H1 (cell line): ENCODE results near the gene IL16. TPM values are rescaled to one million over a fixed set of nuclear protein-coding genes. Genes with fewer than 3 reads are reported as not detected.

Experiments
- CTCF ChIA-PET: fragments of 300-600 bp; sonication (Branson Sonifier 250); formaldehyde crosslinking; loops from one replicate; lab custom pipeline; 2021; ENCODE audit not compliant: partially characterized antibody; lab: Charles Lee
- POLR2A ChIA-PET: fragments of 300-600 bp; sonication (Branson Sonifier 250); formaldehyde crosslinking; loops from one replicate; lab custom pipeline; 2021; ENCODE audit warnings: inconsistent platforms; ENCODE audit not compliant: partially characterized antibody; lab: Charles Lee
- DNase-seq, 2 experiments: peaks; one replicate each; pipeline versions ENCODE4 v3.0.0 to v3.0.0-alpha.2; 2010 to 2022; ENCODE audit warnings: low spot score in 2 of 2, low read depth in 1 of 2, mixed read lengths in 1 of 2
- FAIRE-seq: peaks from 2 replicates; lab custom pipeline; 2011; peaks lifted over from hg19 to GRCh38; lab: Jason Lieb, UNC
- H2AFZ ChIP-seq: 2 replicates; pipeline ENCODE4 v1.8.1; 2012; ENCODE audit warnings: low read length, inconsistent platforms
- H2AK5ac ChIP-seq: 2 replicates; pipeline ENCODE4 v1.6.1; 2013; ENCODE audit warnings: low read depth, low read length
- H2BK120ac ChIP-seq: replicated peaks from 2 replicates; pipeline ENCODE3; 2013; ENCODE audit warnings: low read depth, low read length, inconsistent platforms
- H2BK12ac ChIP-seq: 2 replicates; pipeline ENCODE4 v1.6.1; 2013; ENCODE audit warnings: low read depth, low read length
- H2BK15ac ChIP-seq: 2 replicates; pipeline ENCODE4 v1.6.1; 2013; ENCODE audit warnings: low read length
- H2BK20ac ChIP-seq: 2 replicates; pipeline ENCODE4 v1.6.1; 2013; ENCODE audit warnings: low read length
- H2BK5ac ChIP-seq: 2 replicates; pipeline ENCODE4 v1.6.1; 2013; ENCODE audit warnings: low read depth, low read length
- H3K14ac ChIP-seq: 2 replicates; pipeline ENCODE4 v1.6.1; 2013; ENCODE audit warnings: inconsistent platforms; ENCODE audit not compliant: insufficient read length
- H3K18ac ChIP-seq: 2 replicates; pipeline ENCODE4 v1.6.1; 2013; ENCODE audit warnings: low read length; ENCODE audit errors: extremely low read depth
- H3K23ac ChIP-seq: 2 replicates; pipeline ENCODE4 v1.6.1; 2013; ENCODE audit warnings: inconsistent platforms; ENCODE audit not compliant: insufficient read length
- H3K23me2 ChIP-seq: 2 replicates; pipeline ENCODE4 v1.6.1; 2013; ENCODE audit warnings: low read depth, low read length
- H3K27ac ChIP-seq: 2 replicates; pipeline ENCODE4 v1.6.1; 2011; ENCODE audit warnings: low read depth, low read length, inconsistent platforms
- H3K27me3 ChIP-seq, 4 experiments: replicated peaks in 1 of 4; 1 replicate in 1 of 4; 2 replicates in 3 of 4; pipeline versions ENCODE4 v1.6.1 to v1.8.1; 2011 to 2013; ENCODE audit warnings: low read length in 3 of 4, mild to moderate bottlenecking in 3 of 4, inconsistent platforms in 2 of 4, mixed read lengths in 2 of 4, moderate library complexity in 1 of 4; ENCODE audit not compliant: control insufficient read depth in 3 of 4, insufficient read depth in 3 of 4; ENCODE audit errors: extremely low read depth in 1 of 4
- H3K36me3 ChIP-seq, 4 experiments: 2 replicates each; pipeline versions ENCODE4 v1.6.1 to v1.8.1; 2011 to 2013; ENCODE audit warnings: mild to moderate bottlenecking in 4 of 4, low read length in 3 of 4, moderate library complexity in 2 of 4, control low read depth in 1 of 4, inconsistent platforms in 1 of 4; ENCODE audit not compliant: insufficient read depth in 4 of 4, control insufficient read depth in 2 of 4
- H3K4ac ChIP-seq: replicated peaks from 2 replicates; pipeline ENCODE3; 2013; ENCODE audit warnings: low read length, low read depth, mixed read lengths, inconsistent platforms; ENCODE audit not compliant: insufficient read length
- H3K4me1 ChIP-seq, 4 experiments: replicated peaks in 1 of 4; 1 replicate in 1 of 4; 2 replicates in 3 of 4; pipeline versions ENCODE4 v1.6.1 to v1.8.1; 2011 to 2013; ENCODE audit warnings: low read length in 3 of 4, inconsistent platforms in 2 of 4, mixed read lengths in 1 of 4; ENCODE audit not compliant: insufficient read depth in 4 of 4, control insufficient read depth in 3 of 4
- H3K4me2 ChIP-seq, 2 experiments: 2 replicates each; pipeline versions ENCODE4 v1.6.1 to v1.8.1; 2011 to 2013; ENCODE audit warnings: low read depth in 2 of 2, low read length in 2 of 2, control low read depth in 1 of 2, inconsistent platforms in 1 of 2, mild to moderate bottlenecking in 1 of 2; ENCODE audit not compliant: insufficient read depth in 1 of 2
- H3K4me3 ChIP-seq, 4 experiments: fragments of 200-600, 300-600 bp in 1 of 4; sonication (generic), shearing (Covaris generic), sonication (Bioruptor Twin) in 1 of 4; 2 replicates each; pipeline versions ENCODE4 v1.5.1 to v1.8.1; 2011 to 2016; ENCODE audit warnings: low read length in 4 of 4, low read depth in 3 of 4, control low read depth in 2 of 4, inconsistent platforms in 2 of 4, mild to moderate bottlenecking in 2 of 4, mixed read lengths in 1 of 4, moderate library complexity in 1 of 4; ENCODE audit not compliant: insufficient read depth in 2 of 4; ENCODE audit errors: extremely low read depth in 1 of 4
- H3K56ac ChIP-seq: replicated peaks from 2 replicates; pipeline ENCODE3; 2013; ENCODE audit warnings: low read depth, mild to moderate bottlenecking, mixed read lengths, low read length, inconsistent platforms; ENCODE audit not compliant: insufficient read length
- H3K79me1 ChIP-seq: 2 replicates; pipeline ENCODE4 v1.6.1; 2013; ENCODE audit warnings: low read depth, low read length, control low read depth
- H3K79me2 ChIP-seq, 2 experiments: 2 replicates each; pipeline versions ENCODE4 v1.6.1 to v1.8.1; 2012 to 2013; ENCODE audit warnings: low read length in 2 of 2, mild to moderate bottlenecking in 2 of 2, inconsistent platforms in 1 of 2; ENCODE audit not compliant: insufficient read depth in 2 of 2, control insufficient read depth in 1 of 2
- H3K9ac ChIP-seq, 4 experiments: replicated peaks in 1 of 4; 1 replicate in 1 of 4; 2 replicates in 3 of 4; pipeline versions ENCODE4 v1.6.1 to v1.8.1; 2011 to 2013; ENCODE audit warnings: low read depth in 3 of 4, low read length in 3 of 4, control low read depth in 2 of 4, mild to moderate bottlenecking in 2 of 4, moderate library complexity in 2 of 4, inconsistent platforms in 1 of 4; ENCODE audit errors: extremely low read depth in 1 of 4
- H3K9me3 ChIP-seq, 2 experiments: 2 replicates each; pipeline versions ENCODE4 v1.6.1 to v1.8.1; 2012 to 2013; ENCODE audit warnings: mild to moderate bottlenecking in 2 of 2, moderate library complexity in 2 of 2, control low read depth in 1 of 2, inconsistent platforms in 1 of 2, low read depth in 1 of 2, low read length in 1 of 2, mixed read lengths in 1 of 2; ENCODE audit not compliant: insufficient read depth in 2 of 2
- H4K20me1 ChIP-seq, 2 experiments: replicated peaks in 1 of 2; 2 replicates each; pipeline versions ENCODE3 to v1.8.1; 2011 to 2013; ENCODE audit warnings: inconsistent platforms in 2 of 2, low read length in 2 of 2, mild to moderate bottlenecking in 1 of 2; ENCODE audit not compliant: insufficient read depth in 2 of 2, control insufficient read depth in 1 of 2
- H4K5ac ChIP-seq: 2 replicates; pipeline ENCODE4 v1.6.1; 2013; ENCODE audit warnings: low read length, low read depth, mixed read lengths, inconsistent platforms; ENCODE audit not compliant: insufficient read length
- H4K8ac ChIP-seq: 2 replicates; pipeline ENCODE4 v1.8.0; 2013; ENCODE audit warnings: mild to moderate bottlenecking, moderate library complexity, low read length, inconsistent platforms; ENCODE audit not compliant: insufficient read depth; ENCODE audit errors: extremely low read depth
- H4K91ac ChIP-seq: replicated peaks from 2 replicates; pipeline ENCODE3; 2013; ENCODE audit warnings: low read length, mixed read lengths, inconsistent platforms; ENCODE audit not compliant: insufficient read length
- ASH2L ChIP-seq: fragments of 200-600, 300-600 bp; sonication (generic); IDR thresholded peaks from one replicate; pipeline ENCODE4 v1.7.1; 2017; ENCODE audit warnings: low read length
- EP300 ChIP-seq, 2 experiments: IDR thresholded peaks; 1 replicate in 1 of 2; 2 replicates in 1 of 2; pipeline ENCODE4 v1.6.1; 2011 to 2012; ENCODE audit warnings: low read depth in 2 of 2, low read length in 2 of 2, mild to moderate bottlenecking in 2 of 2, borderline replicate concordance in 1 of 2, inconsistent platforms in 1 of 2, moderate library complexity in 1 of 2
- FOSL1 ChIP-seq: IDR thresholded peaks from 2 replicates; pipeline ENCODE4 v1.6.1; 2011; ENCODE audit warnings: mild to moderate bottlenecking, low read depth, low read length, moderate library complexity; ENCODE audit not compliant: insufficient read depth
- HDAC2 ChIP-seq, 2 experiments: fragments of 300-600 bp in 1 of 2; sonication (generic) in 1 of 2; IDR thresholded peaks; 2 replicates each; pipeline ENCODE4 v1.6.1; 2011 to 2012; ENCODE audit warnings: low read depth in 2 of 2, low read length in 2 of 2, mild to moderate bottlenecking in 2 of 2, moderate library complexity in 2 of 2, borderline replicate concordance in 1 of 2, inconsistent platforms in 1 of 2
- SAP30 ChIP-seq: fragments of 300-600 bp; sonication (generic); IDR thresholded peaks from 2 replicates; pipeline ENCODE4 v1.7.1; 2012; ENCODE audit warnings: low read length, moderate library complexity, mild to moderate bottlenecking, inconsistent platforms; ENCODE audit not compliant: insufficient read depth, insufficient replicate concordance
- TCF12 ChIP-seq: IDR thresholded peaks from 2 replicates; pipeline ENCODE4 v1.6.1; 2011; ENCODE audit warnings: low read depth, mild to moderate bottlenecking, low read length
- TEAD4 ChIP-seq: IDR thresholded peaks from 2 replicates; pipeline ENCODE4 v1.6.1; 2012; ENCODE audit warnings: low read depth, low read length, inconsistent platforms, mixed read lengths
- WGBS, 2 experiments: shearing (Covaris generic) in 1 of 2; methylation state at CpG; one replicate each; pipeline versions ENCODE4 v1.1.6 to v1.1.7; 2013 to 2015; ENCODE audit warnings: low lambda C conversion rate in 2 of 2, mixed read lengths in 2 of 2, inconsistent platforms in 1 of 2, low coverage in 1 of 2, missing lambda C conversion rate in 1 of 2; ENCODE audit not compliant: insufficient replicate concordance in 2 of 2, insufficient coverage in 1 of 2, insufficient read length in 1 of 2; ENCODE audit errors: extremely low coverage in 1 of 2, missing lambda C conversion rate in 1 of 2; 5-methylcytosine and 5-hydroxymethylcytosine counted together
- polyA plus RNA-seq, 7 experiments: library from polyadenylated mRNA; depleted of rRNA in 3 of 7; stranded (reverse) in 5 of 7; unstranded in 2 of 7; fragments of >200 nt in 5 of 7; fragments of 200-250 nt in 2 of 7; gene quantifications; 1 replicate in 5 of 7; 2 replicates in 1 of 7; 4 replicates in 1 of 7; pipeline versions ENCODE4 v1.2.1 to v1.2.3, GENCODE V29; 2011 to 2013; ENCODE audit warnings: missing spikeins in 2 of 7, mixed read lengths in 2 of 7
- total RNA-seq: library from RNA; stranded (reverse); fragmentation: NEBNext Ultra II Directional; extraction: Animal tissue kit (Norgen Biotek cat#: 25700); gene quantifications from 2 replicates; pipeline ENCODE4 v1.2.1, GENCODE V29; 2021

IL16 gene
- total and polyA plus RNA-seq, 2 of the 8 experiments (the other 6 are each of a cell fraction or from before 2014, with no cell fraction given), result 0.03 to 0.09 TPM

- Histone ChIP-seq H3K27me3 (no peaks in the 10 kb centered on the region), H3K14ac (no peak overlapping the region), H3K36me3 (no peaks in the 10 kb centered on the region), H3K4me1 (no peaks in the 10 kb centered on the region), H2BK15ac (no peak overlapping the region), H3K23ac (no peak overlapping the region), H3K4me3 (no peak overlapping the region), H3K79me1 (no peaks in the 10 kb centered on the region), H3K56ac (no peak overlapping the region), H4K8ac (0 out of 2 replicates have a peak overlapping the region, but pooled peaks have one; percentile 63), H3K18ac (no peak overlapping the region), H4K91ac (no peak overlapping the region), H3K23me2 (no peaks in the 10 kb centered on the region), H3K9ac (no peak overlapping the region), H4K5ac (no peak overlapping the region), H2AFZ (0 out of 2 replicates have a peak overlapping the region, but pooled peaks have one; percentile 64), H2BK20ac (no peak overlapping the region), H4K20me1 (no peaks in the 10 kb centered on the region), H3K27ac (no peak overlapping the region), H2BK120ac (no peak overlapping the region), H2AK5ac (no peak overlapping the region), H3K9me3 (peaks cover 6 to 12% of the 10 kb centered on the region in 2 experiments; a peak in 2 of 4 replicates), H3K79me2 (no peaks in the 10 kb centered on the region), H2BK5ac (no peak overlapping the region), H3K4me2 (peak overlapping the region in 1 of 2 experiments; percentile 17; a peak in 1 of 4 replicates), H2BK12ac (no peak overlapping the region), H3K4ac (no peak overlapping the region)
- FAIRE-seq, result peak; percentile 99
- ChIA-PET CTCF (interaction anchor here (0.6 to 6.6 kb wide), 33 partner anchors 9 to 811 kb away, joined by 3 to 94 read pairs (median 5); partner anchors contain the start of gene TMC3), POLR2A (interaction anchor here (0.8 to 1.7 kb wide), 3 partner anchors 9 to 124 kb away, joined by 3 read pairs; partner anchors contain the start of gene STARD5)
- DNase-seq, result peak; percentile 56 to 85
- 9% methylated on average over 8 of the region's 11 CpGs; no CpG with 5 or more reads in 1 of the 2 experiments for WGBS, 2 experiments
- TF ChIP-seq TEAD4, result no peak
- no peak for TF ChIP-seq ASH2L
- no peak for TF ChIP-seq FOSL1
- no peak for TF ChIP-seq SAP30
- TF ChIP-seq EP300 (IDR thresholded peaks at IDR 0.05; ENCODE audit: borderline replicate concordance in 1 of 2, low read depth in 2 of 2, low read length in 2 of 2), result no peak
- TF ChIP-seq TCF12, result no peak
- TF ChIP-seq HDAC2 (IDR thresholded peaks at IDR 0.05; ENCODE audit: borderline replicate concordance in 1 of 2, low read depth in 2 of 2, low read length in 2 of 2), result no peak
These were observed 78.4 kb downstream of the IL16 start for GRCh38 chr15:81274931-81275707.
